Fibroblast of the aortic adventitia (primary cell): ENCODE data around the gene DCST1. TPM values are rescaled to one million over a fixed set of nuclear protein-coding genes. Genes with fewer than 3 reads are reported as not detected.
"Not testable (repeated sequence)": the region's sequence is repeated elsewhere in the genome, so short reads cannot be mapped to it uniquely, and the experiment has no call there.

Experiments
- DNase-seq: peaks from one replicate; pipeline ENCODE4 v3.0.0-alpha.2; 2010; ENCODE audit warnings: low read depth
- H3K4me3 ChIP-seq: 2 replicates; pipeline ENCODE4 v1.5.1; 2011; ENCODE audit warnings: low read depth, mild to moderate bottlenecking, control low read depth, low read length, moderate library complexity
- CTCF ChIP-seq: IDR thresholded peaks from 2 replicates; pipeline ENCODE4 v1.5.1; 2011; ENCODE audit warnings: mild to moderate bottlenecking, low read length, control low read depth, inconsistent platforms; ENCODE audit not compliant: insufficient read depth
- total RNA-seq: library from RNA; depleted of rRNA; stranded (reverse); fragments of >200 nt; gene quantifications from 2 replicates; pipeline ENCODE4 v1.2.3, GENCODE V29; 2012; ENCODE audit warnings: low replicate concordance

DCST1 gene
- not detected in 2 replicates for total RNA-seq

GRCh38 chr1:155033524-155033923, at the start of gene DCST1, which contains the start of gene DCST2:
DCST1 (plus strand) TSS chr1:155033824; CDS start chr1:155034037, 213 bp downstream.
DCST2 (minus strand) TSS chr1:155033781; CDS start chr1:155033701, 80 bp downstream.
- H3K4me3 ChIP-seq, result no peak within 1 kb of the TSS
- no peak for TF ChIP-seq CTCF

GRCh38 chr1:154986736-154987135, 46.9 kb upstream of the DCST1 start:
- not testable (repeated sequence) for DNase-seq, H3K4me3 ChIP-seq

More at GRCh38 chr1:155033524-155033923, at the start of gene DCST1, which contains the start of gene DCST2:
- no peak for DNase-seq

GRCh38 chr1:154987326-154987725, 46.3 kb upstream of the DCST1 start:
- H3K4me3 ChIP-seq, result no peak overlapping the region
- DNase-seq, result peak; percentile 34
- no peak for TF ChIP-seq CTCF

- no peak for TF ChIP-seq CTCF
- DNase-seq, result no peak
- H3K4me3 ChIP-seq, result no peak overlapping the region
These were observed 45.3 kb upstream of the DCST1 start for GRCh38 chr1:154988058-154988954.

GRCh38 chr1:154989195-154989860, 44.3 kb upstream of the DCST1 start:
- DNase-seq, result no peak
- H3K4me3 ChIP-seq, result no peak overlapping the region
- TF ChIP-seq CTCF, result no peak

- no peak for DNase-seq
- no peak overlapping the region for H3K4me3 ChIP-seq
- no peak for TF ChIP-seq CTCF
These were observed 43.3 kb upstream of the DCST1 start for GRCh38 chr1:154990276-154990675.
